H1 (cell line): ENCODE results near the gene GLE1. TPM values are rescaled to one million over a fixed set of nuclear protein-coding genes. Genes with fewer than 3 reads are reported as not detected.

Experiments used
- BCL11A ChIP-seq, 2 experiments: IDR thresholded peaks; one replicate each; pipeline ENCODE4 v1.6.1; 2011; ENCODE audit warnings: low read depth in 2 of 2, low read length in 2 of 2, mild to moderate bottlenecking in 2 of 2
- CTBP2 ChIP-seq: IDR thresholded peaks from 2 replicates; pipeline ENCODE4 v1.7.0; 2011; ENCODE audit warnings: borderline replicate concordance, mild to moderate bottlenecking, moderate library complexity, mixed read lengths, low read length; ENCODE audit not compliant: insufficient read depth, insufficient read length
- EGR1 ChIP-seq: IDR thresholded peaks from 2 replicates; pipeline ENCODE4 v1.6.1; 2011; ENCODE audit warnings: low read depth, low read length, borderline replicate concordance
- GABPA ChIP-seq: IDR thresholded peaks from 2 replicates; pipeline ENCODE4 v1.6.1; 2011; ENCODE audit warnings: mild to moderate bottlenecking, low read length, moderate library complexity, borderline replicate concordance; ENCODE audit not compliant: insufficient read depth
- SP1 ChIP-seq: IDR thresholded peaks from 2 replicates; pipeline ENCODE4 v1.6.1; 2011; ENCODE audit warnings: low read depth, low read length
- polyA plus RNA-seq, 7 experiments: library from polyadenylated mRNA; depleted of rRNA in 3 of 7; stranded (reverse) in 5 of 7; unstranded in 2 of 7; fragments of >200 nt in 5 of 7; fragments of 200-250 nt in 2 of 7; gene quantifications; 1 replicate in 5 of 7; 2 replicates in 1 of 7; 4 replicates in 1 of 7; pipeline versions ENCODE4 v1.2.1 to v1.2.3, GENCODE V29; 2011 to 2013; ENCODE audit warnings: missing spikeins in 2 of 7, mixed read lengths in 2 of 7
- total RNA-seq: library from RNA; stranded (reverse); fragmentation: NEBNext Ultra II Directional; extraction: Animal tissue kit (Norgen Biotek cat#: 25700); gene quantifications from 2 replicates; pipeline ENCODE4 v1.2.1, GENCODE V29; 2021

Gene GLE1
- total and polyA plus RNA-seq, 2 of the 8 experiments (the other 6 are each of a cell fraction or from before 2014, with no cell fraction given) = 9.6 to 14.9 TPM

- TF ChIP-seq SP1 (no peak), BCL11A (IDR thresholded peaks at IDR 0.05; ENCODE audit: low read depth in 2 of 2, low read length in 2 of 2) (no peak), CTBP2 (no peak), GABPA (no peak), EGR1 (no peak)
Observed at GRCh38 chr9:128469070-128469469, 35.4 kb upstream of the GLE1 start (continued).
